BJ (cell line): ENCODE results near the gene EIF2S2. TPM values are rescaled to one million over a fixed set of nuclear protein-coding genes. Genes with fewer than 3 reads are reported as not detected.

Experiments used
- CTCF ChIA-PET: fragments of 350-600 bp; formaldehyde crosslinking; extraction: SDS; loops from one replicate; lab custom pipeline; 2021; ENCODE audit warnings: antibody characterized with exemption, inconsistent platforms; lab: Yijun Ruan, JAX
- POLR2A ChIA-PET: fragments of 300-600 bp; sonication (Branson Sonifier 250); formaldehyde crosslinking; extraction: SDS; loops from one replicate; lab custom pipeline; 2021; ENCODE audit warnings: antibody characterized with exemption; lab: Charles Lee
- DNase-seq: peaks from one replicate; pipeline ENCODE4 v3.0.0-alpha.2; 2011; ENCODE audit warnings: low read depth
- H3K27me3 ChIP-seq: 2 replicates; pipeline ENCODE4 v1.6.0; 2011; ENCODE audit warnings: low read length; ENCODE audit not compliant: control insufficient read depth, insufficient read depth
- H3K36me3 ChIP-seq: 2 replicates; pipeline ENCODE4 v1.5.1; 2011; ENCODE audit warnings: low read length; ENCODE audit not compliant: control insufficient read depth, insufficient read depth
- H3K4me3 ChIP-seq: 2 replicates; pipeline ENCODE4 v1.5.1; 2011; ENCODE audit warnings: low read depth, mild to moderate bottlenecking, control low read depth, low read length
- CTCF ChIP-seq: IDR thresholded peaks from 2 replicates; pipeline ENCODE4 v1.5.1; 2011; ENCODE audit warnings: low read depth, mild to moderate bottlenecking, control low read depth, inconsistent platforms, low read length, moderate library complexity; ENCODE audit not compliant: insufficient read depth
- polyA plus RNA-seq: library from polyadenylated mRNA; depleted of rRNA; stranded (reverse); fragments of >200 nt; gene quantifications from 2 replicates; pipeline ENCODE4 v1.2.3, GENCODE V29; 2011

Gene EIF2S2
- polyA plus RNA-seq, 1 experiment: 78.6 TPM

GRCh38 chr20:34090645-34091044 lies 21.4 kb downstream of the EIF2S2 start:
- no peak for DNase-seq
- no peak overlapping the region for H3K4me3 ChIP-seq
- peaks cover 32% of the 10 kb centered on the region for H3K36me3 ChIP-seq
- CTCF ChIA-PET: no interaction called here
- no peak for TF ChIP-seq CTCF
- H3K27me3 ChIP-seq: no peaks in the 10 kb centered on the region
- POLR2A ChIA-PET: no interaction called here

- Histone ChIP-seq H3K4me3 (no peak overlapping the region), H3K36me3 (peaks cover 32% of the 10 kb centered on the region), H3K27me3 (no peaks in the 10 kb centered on the region)
- TF ChIP-seq CTCF: no peak
- CTCF ChIA-PET: no interaction called here
- no peak for DNase-seq
- POLR2A ChIA-PET: no interaction called here
Observed at GRCh38 chr20:34089655-34090345, 22.2 kb downstream of the EIF2S2 start.

GRCh38 chr20:34089175-34089479 lies 22.9 kb downstream of the EIF2S2 start:
- POLR2A ChIA-PET: no interaction called here
- CTCF ChIA-PET: no interaction called here

GRCh38 chr20:34088305-34089174 lies 23.5 kb downstream of the EIF2S2 start:
- TF ChIP-seq CTCF: no peak
- ChIA-PET POLR2A (no interaction called here), CTCF (no interaction called here)
- no peak for DNase-seq
- Histone ChIP-seq H3K36me3 (peaks cover 29% of the 10 kb centered on the region), H3K27me3 (no peaks in the 10 kb centered on the region), H3K4me3 (no peak overlapping the region)

More at GRCh38 chr20:34089175-34089479, 22.9 kb downstream of the EIF2S2 start:
- H3K36me3 ChIP-seq: peaks cover 31% of the 10 kb centered on the region
- H3K27me3 ChIP-seq: no peaks in the 10 kb centered on the region
- no peak overlapping the region for H3K4me3 ChIP-seq
- no peak for TF ChIP-seq CTCF
- no peak for DNase-seq

- no peak for DNase-seq
- no peaks in the 10 kb centered on the region for H3K27me3 ChIP-seq
- peaks cover 24% of the 10 kb centered on the region for H3K36me3 ChIP-seq
- POLR2A ChIA-PET: no interaction called here
- CTCF ChIA-PET: interaction anchor here (0.7 to 1.4 kb wide), 5 partner anchors 8 to 223 kb away, joined by 3 to 9 read pairs (median 3); no protein-coding TSS in a partner anchor
- no peak for TF ChIP-seq CTCF
- no peak overlapping the region for H3K4me3 ChIP-seq
Observed at GRCh38 chr20:34085544-34086040, 26.5 kb downstream of the EIF2S2 start.
